Spleen (tissue), 7 donors: Measurements from ENCODE around the gene DMXL1.

ENCODE experiments used
- CTCF ChIP-seq, 11 experiments: fragments of 200-600 bp in 7 of 11; fragments of 450-650 bp in 4 of 11; sonication (generic) in 4 of 11; IDR thresholded peaks in 8 of 11; conservative IDR thresholded peaks in 3 of 11; 1 replicate in 7 of 11; 2 replicates in 4 of 11; pipeline versions ENCODE4 v1.4.0 to v1.8.0; 2016 to 2021; ENCODE audit warnings: antibody characterized with exemption in 11 of 11, inconsistent platforms in 4 of 11, mild to moderate bottlenecking in 1 of 11
- POLR2A ChIP-seq, 3 donors: fragments of 450-650 bp; IDR thresholded peaks; one replicate each; pipeline ENCODE4 v1.5.1; 2017; ENCODE audit warnings: antibody characterized with exemption in 3 of 3, mild to moderate bottlenecking in 1 of 3
- donor health status: DM: no; HTN: no; CAD: no; lungs with moderate emphysema.
- donor health status: DM: no; HTN: no; CAD: no.
- donor health status: DM: no; HTN: no; CAD: no.

GRCh38 chr5:119207105-119207504 is 136.2 kb downstream of the DMXL1 start:
- TF ChIP-seq CTCF (IDR thresholded peaks at IDR 0.05 in 8 of 11, conservative IDR thresholded peaks at IDR 0.05 in 3 of 11): no peak
- TF ChIP-seq POLR2A (IDR thresholded peaks at IDR 0.05): no peak
